Parathyroid adenoma (tissue), 2 donors: ENCODE results near the gene SLC13A3.

ENCODE experiments used
- H2AFZ ChIP-seq: fragments of 300-600 bp; sonication (generic); one replicate; pipeline ENCODE4 v1.7.0; 2017; ENCODE audit warnings: antibody characterized with exemption, mild to moderate bottlenecking
- H3K27ac ChIP-seq: fragments of 300-600 bp; sonication (generic); one replicate; pipeline ENCODE4 v1.7.0; 2017
- H3K27me3 ChIP-seq: fragments of 300-600 bp; sonication (generic); one replicate; pipeline ENCODE4 v1.7.0; 2017; ENCODE audit warnings: low read length; ENCODE audit not compliant: control insufficient read depth, insufficient read depth
- H3K36me3 ChIP-seq: fragments of 300-600 bp; sonication (generic); one replicate; pipeline ENCODE4 v1.7.0; 2017; ENCODE audit warnings: low read length; ENCODE audit not compliant: control insufficient read depth, insufficient read depth
- H3K4me1 ChIP-seq: fragments of 300-600 bp; sonication (generic); one replicate; pipeline ENCODE4 v1.7.0; 2017; ENCODE audit warnings: control low read depth
- H3K4me2 ChIP-seq: fragments of 300-600 bp; sonication (generic); one replicate; pipeline ENCODE4 v1.7.0; 2017; ENCODE audit warnings: low read length
- H3K4me3 ChIP-seq: fragments of 300-600 bp; sonication (generic); one replicate; pipeline ENCODE4 v1.7.0; 2017; ENCODE audit warnings: low read depth, low read length
- H3K79me2 ChIP-seq: fragments of 300-600 bp; sonication (generic); one replicate; pipeline ENCODE4 v1.7.0; 2017; ENCODE audit warnings: control low read depth
- H3K9ac ChIP-seq: fragments of 300-600 bp; sonication (generic); one replicate; pipeline ENCODE4 v1.7.0; 2017; ENCODE audit warnings: mild to moderate bottlenecking
- H3K9me3 ChIP-seq: fragments of 300-600 bp; sonication (generic); one replicate; pipeline ENCODE4 v1.7.0; 2017; ENCODE audit warnings: low read length; ENCODE audit not compliant: control insufficient read depth
- TF ChIP-seq, protein P1 (sequence below): fragments of 300-600 bp; sonication (generic); IDR thresholded peaks from one replicate; pipeline ENCODE4 v1.7.0; 2017; ENCODE audit warnings: antibody characterized with exemption, mild to moderate bottlenecking
- donor health status: primary hyperparathyroidism.

Gene SLC13A3

DNA sequence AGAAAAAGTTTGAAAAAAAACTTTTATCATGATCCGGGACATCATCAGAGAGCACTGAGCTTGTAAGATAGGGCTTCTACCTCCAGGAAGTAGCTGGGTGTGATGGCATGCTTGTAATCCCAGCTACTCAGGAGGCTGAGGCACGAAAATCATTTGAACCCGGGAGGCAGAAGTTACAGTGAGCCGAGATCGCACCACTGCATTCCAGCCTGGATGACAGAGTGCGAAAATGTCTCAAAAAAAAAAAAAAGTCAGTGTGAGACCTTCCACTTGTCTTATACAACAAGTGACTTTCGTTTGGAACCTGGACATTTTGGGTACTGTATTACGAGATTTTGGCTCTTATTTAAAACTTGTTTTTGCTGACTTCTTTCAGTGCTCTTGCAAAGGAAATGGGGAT is 5.9 kb upstream of the SLC13A3 start:
- no peaks in the 10 kb centered on the region for H3K27me3 ChIP-seq
- no peak overlapping the region for H3K27ac ChIP-seq
- no peak overlapping the region for H2AFZ ChIP-seq
- no peaks in the 10 kb centered on the region for H3K79me2 ChIP-seq
- no peak overlapping the region for H3K9ac ChIP-seq
- TF ChIP-seq, protein P1, sequence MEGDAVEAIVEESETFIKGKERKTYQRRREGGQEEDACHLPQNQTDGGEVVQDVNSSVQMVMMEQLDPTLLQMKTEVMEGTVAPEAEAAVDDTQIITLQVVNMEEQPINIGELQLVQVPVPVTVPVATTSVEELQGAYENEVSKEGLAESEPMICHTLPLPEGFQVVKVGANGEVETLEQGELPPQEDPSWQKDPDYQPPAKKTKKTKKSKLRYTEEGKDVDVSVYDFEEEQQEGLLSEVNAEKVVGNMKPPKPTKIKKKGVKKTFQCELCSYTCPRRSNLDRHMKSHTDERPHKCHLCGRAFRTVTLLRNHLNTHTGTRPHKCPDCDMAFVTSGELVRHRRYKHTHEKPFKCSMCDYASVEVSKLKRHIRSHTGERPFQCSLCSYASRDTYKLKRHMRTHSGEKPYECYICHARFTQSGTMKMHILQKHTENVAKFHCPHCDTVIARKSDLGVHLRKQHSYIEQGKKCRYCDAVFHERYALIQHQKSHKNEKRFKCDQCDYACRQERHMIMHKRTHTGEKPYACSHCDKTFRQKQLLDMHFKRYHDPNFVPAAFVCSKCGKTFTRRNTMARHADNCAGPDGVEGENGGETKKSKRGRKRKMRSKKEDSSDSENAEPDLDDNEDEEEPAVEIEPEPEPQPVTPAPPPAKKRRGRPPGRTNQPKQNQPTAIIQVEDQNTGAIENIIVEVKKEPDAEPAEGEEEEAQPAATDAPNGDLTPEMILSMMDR = no peak
- no peaks in the 10 kb centered on the region for H3K4me1 ChIP-seq
- no peak overlapping the region for H3K4me3 ChIP-seq
- H3K4me2 ChIP-seq = no peak overlapping the region
- H3K9me3 ChIP-seq = no peaks in the 10 kb centered on the region
- no peaks in the 10 kb centered on the region for H3K36me3 ChIP-seq

DNA sequence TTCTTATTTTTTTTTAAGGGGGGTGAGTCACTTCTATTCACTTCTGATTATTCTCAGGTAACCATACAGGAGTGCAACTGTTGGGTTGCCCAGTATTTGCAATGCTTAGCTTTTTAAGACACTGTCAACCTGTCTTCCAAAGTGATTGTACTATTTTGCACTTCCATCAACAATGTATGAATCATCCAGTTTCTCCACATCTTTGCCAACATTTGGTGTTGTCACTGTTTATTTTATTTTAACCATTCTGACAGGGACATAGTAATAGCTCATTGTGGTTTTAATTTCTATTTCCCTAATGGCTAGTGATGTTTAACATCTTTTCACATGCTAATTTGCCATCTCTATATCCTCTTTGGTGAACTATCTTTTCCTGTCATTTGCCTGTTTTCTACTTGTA is 1.4 kb upstream of the SLC13A3 start:
- Histone ChIP-seq H3K9me3 (no peaks in the 10 kb centered on the region), H3K27ac (no peak overlapping the region), H3K27me3 (no peaks in the 10 kb centered on the region), H3K4me3 (no peak overlapping the region), H3K9ac (no peak overlapping the region), H3K36me3 (no peaks in the 10 kb centered on the region), H2AFZ (no peak overlapping the region), H3K4me1 (no peaks in the 10 kb centered on the region), H3K79me2 (no peaks in the 10 kb centered on the region), H3K4me2 (no peak overlapping the region)
- TF ChIP-seq, protein P1 = no peak

DNA sequence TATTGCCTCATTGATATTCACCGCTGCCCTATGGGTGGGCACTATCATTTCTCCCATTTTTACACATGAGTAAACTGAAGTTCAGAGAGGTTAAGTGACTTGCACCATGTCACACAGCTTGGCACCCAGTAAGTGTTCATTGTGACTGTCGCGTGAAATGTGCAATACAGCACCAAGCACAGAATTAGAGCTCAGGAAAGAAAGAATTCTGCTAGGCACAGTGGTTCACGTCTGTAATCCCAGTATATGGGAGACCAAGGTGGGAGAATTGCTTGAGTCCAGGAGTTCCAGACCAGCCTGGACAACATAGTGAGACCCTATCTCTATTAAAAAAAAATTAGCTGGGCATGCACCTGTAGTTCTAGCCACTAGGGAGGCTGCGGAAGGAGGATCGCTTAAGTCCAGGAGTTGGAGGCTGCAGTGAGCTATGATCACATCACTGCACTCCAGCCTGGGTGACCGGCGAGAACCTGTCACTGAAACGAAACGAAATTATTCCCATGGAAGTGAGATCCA is 626 bp downstream of the SLC13A3 start:
- H3K9ac ChIP-seq = no peak overlapping the region

DNA sequence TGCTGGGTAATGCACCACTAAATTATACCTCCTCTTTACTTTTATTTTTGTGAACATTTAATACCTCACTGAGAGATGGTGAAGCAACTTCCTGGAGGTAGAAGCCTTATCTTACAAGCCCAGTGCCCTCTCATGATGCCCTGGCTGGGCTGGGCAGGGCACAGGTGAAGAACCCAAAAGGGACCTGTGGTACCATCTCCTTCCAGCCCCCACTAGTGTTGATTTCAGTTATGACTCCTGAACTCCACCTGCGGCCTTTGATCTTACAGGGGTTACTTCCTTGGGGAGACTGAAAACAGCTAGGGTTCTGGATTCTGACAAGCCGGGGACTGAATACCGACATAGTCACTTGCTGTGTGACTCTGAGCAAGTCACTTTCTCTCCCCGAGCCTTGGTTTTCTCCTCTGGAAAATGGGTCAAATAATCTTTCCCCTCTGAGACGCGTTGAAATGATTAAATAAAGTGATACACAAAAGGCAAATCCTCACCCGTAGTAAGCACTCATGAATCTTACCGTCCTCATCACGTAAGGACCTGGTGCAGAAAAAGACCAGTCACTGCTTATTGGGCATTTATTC is 1.2 kb downstream of the SLC13A3 start:
- H3K27me3 ChIP-seq = no peaks in the 10 kb centered on the region
- no peak overlapping the region for H3K9ac ChIP-seq
- H3K9me3 ChIP-seq = no peaks in the 10 kb centered on the region
- no peaks in the 10 kb centered on the region for H3K4me1 ChIP-seq
- no peak overlapping the region for H3K27ac ChIP-seq
- no peak overlapping the region for H2AFZ ChIP-seq
- no peaks in the 10 kb centered on the region for H3K79me2 ChIP-seq
- H3K4me2 ChIP-seq = no peak overlapping the region
- no peaks in the 10 kb centered on the region for H3K36me3 ChIP-seq
- TF ChIP-seq, protein P1 = no peak
- H3K4me3 ChIP-seq = no peak overlapping the region

More for the DNA sequence above, 626 bp downstream of the SLC13A3 start:
- Histone ChIP-seq H2AFZ (no peak overlapping the region), H3K4me3 (no peak overlapping the region), H3K4me1 (no peaks in the 10 kb centered on the region), H3K27me3 (no peaks in the 10 kb centered on the region), H3K4me2 (no peak overlapping the region), H3K79me2 (no peaks in the 10 kb centered on the region), H3K9me3 (no peaks in the 10 kb centered on the region), H3K36me3 (no peaks in the 10 kb centered on the region), H3K27ac (no peak overlapping the region)
- TF ChIP-seq, protein P1 = no peak

DNA sequence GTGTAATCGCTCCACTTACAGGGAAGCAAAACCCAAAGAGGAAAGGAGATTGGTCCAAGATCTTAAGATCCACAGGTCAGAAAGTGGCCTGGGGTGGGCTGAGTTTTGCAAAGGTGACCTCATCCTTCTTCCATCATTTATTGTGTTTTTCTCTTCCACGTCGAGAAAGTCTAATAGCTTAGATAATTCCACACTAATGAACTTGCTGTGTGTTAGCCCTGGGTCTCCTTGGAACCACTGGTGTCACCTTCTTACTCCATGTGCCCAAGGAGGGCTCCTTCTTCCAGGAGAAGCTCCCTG is 1.7 kb downstream of the SLC13A3 start:
- H3K9me3 ChIP-seq = no peaks in the 10 kb centered on the region
- H3K36me3 ChIP-seq = no peaks in the 10 kb centered on the region
- H3K27ac ChIP-seq = no peak overlapping the region
- no peak overlapping the region for H3K4me2 ChIP-seq
- TF ChIP-seq, protein P1 = no peak
- no peak overlapping the region for H2AFZ ChIP-seq
- H3K79me2 ChIP-seq = no peaks in the 10 kb centered on the region
- no peaks in the 10 kb centered on the region for H3K27me3 ChIP-seq
- H3K4me3 ChIP-seq = no peak overlapping the region
- no peak overlapping the region for H3K9ac ChIP-seq
- H3K4me1 ChIP-seq = no peaks in the 10 kb centered on the region
